IgD-negative memory B cell (primary cell): ENCODE results near the gene LIMCH1. TPM values are rescaled to one million over a fixed set of nuclear protein-coding genes. Genes with fewer than 3 reads are reported as not detected.
A peak's percentile ranks its signal among the peaks of the same experiment; 100 is the strongest.
"Not testable (repeated sequence)": the region's sequence is repeated elsewhere in the genome, so short reads cannot be mapped to it uniquely, and the experiment has no call there.

Source experiments
- H3K27ac Mint-ChIP-seq, 3 donors: one replicate each; pipeline ENCODE4 v1.8.0; 2020 to 2022; ENCODE audit warnings: mild to moderate bottlenecking in 3 of 3, mixed read lengths in 3 of 3, moderate library complexity in 1 of 3
- H3K27me3 Mint-ChIP-seq: one replicate; pipeline ENCODE4 v1.8.0; 2021; ENCODE audit warnings: mixed read lengths
- H3K36me3 Mint-ChIP-seq: one replicate; pipeline ENCODE4 v1.8.0; 2020; ENCODE audit warnings: mild to moderate bottlenecking, mixed read lengths
- H3K4me1 Mint-ChIP-seq, 3 donors: one replicate each; pipeline ENCODE4 v1.8.0; 2020 to 2022; ENCODE audit warnings: mixed read lengths in 3 of 3, mild to moderate bottlenecking in 1 of 3
- H3K4me3 Mint-ChIP-seq, 4 donors: one replicate each; pipeline ENCODE4 v1.8.0; 2020 to 2022; ENCODE audit warnings: mild to moderate bottlenecking in 4 of 4, mixed read lengths in 4 of 4, moderate library complexity in 3 of 4
- H3K9me3 Mint-ChIP-seq, 3 donors: one replicate each; pipeline ENCODE4 v1.8.0; 2020 to 2021; ENCODE audit warnings: mixed read lengths in 3 of 3, mild to moderate bottlenecking in 1 of 3
- polyA plus RNA-seq: library from polyadenylated mRNA; unstranded; fragments of 300-500 nt; fragmentation: Illumina TruSeq; gene quantifications from one replicate; pipeline ENCODE4 v1.2.3, GENCODE V29; 2021

LIMCH1 gene
- polyA plus RNA-seq, 1 donor from 2014 or later, result not detected

- peaks cover 1 to 5% (median 5%) of the 10 kb centered on the region in 3 donors for H3K9me3 Mint-ChIP-seq
- H3K27me3 Mint-ChIP-seq, result peaks cover 5% of the 10 kb centered on the region
- no peaks in the 10 kb centered on the region for H3K4me1 Mint-ChIP-seq
- peaks cover 1% of the 10 kb centered on the region for H3K36me3 Mint-ChIP-seq
- H3K27ac Mint-ChIP-seq, result no peak overlapping the region
- no peak overlapping the region for H3K4me3 Mint-ChIP-seq
Measured at GRCh38 chr4:41620594-41621256, 82.8 kb downstream of the LIMCH1 start.

GRCh38 chr4:41622787-41623186 lies 84.8 kb downstream of the LIMCH1 start:
- Mint-ChIP-seq H3K27me3 (peaks cover 3% of the 10 kb centered on the region), H3K9me3 (peaks cover 1 to 5% (median 5%) of the 10 kb centered on the region in 3 donors), H3K4me3 (no peak overlapping the region), H3K36me3 (peaks cover 1% of the 10 kb centered on the region), H3K27ac (no peak overlapping the region), H3K4me1 (no peaks in the 10 kb centered on the region)

- peaks cover 0 to 5% (median 1%) of the 10 kb centered on the region in 3 donors for H3K9me3 Mint-ChIP-seq
Measured at GRCh38 chr4:41624765-41625164, 86.8 kb downstream of the LIMCH1 start.

GRCh38 chr4:41625531-41625930 lies 87.6 kb downstream of the LIMCH1 start:
- H3K36me3 Mint-ChIP-seq, result peaks cover 1% of the 10 kb centered on the region
- no peak overlapping the region for H3K27ac Mint-ChIP-seq
- H3K4me3 Mint-ChIP-seq, result no peak overlapping the region
- no peaks in the 10 kb centered on the region for H3K4me1 Mint-ChIP-seq
- peaks cover 1% of the 10 kb centered on the region for H3K27me3 Mint-ChIP-seq
- H3K9me3 Mint-ChIP-seq, result peaks cover 0 to 3% (median 1%) of the 10 kb centered on the region in 3 donors

More at GRCh38 chr4:41624765-41625164, 86.8 kb downstream of the LIMCH1 start:
- H3K4me1 Mint-ChIP-seq, result no peaks in the 10 kb centered on the region
- peaks cover 3% of the 10 kb centered on the region for H3K27me3 Mint-ChIP-seq
- H3K27ac Mint-ChIP-seq, result no peak overlapping the region
- H3K4me3 Mint-ChIP-seq, result no peak overlapping the region
- H3K36me3 Mint-ChIP-seq, result peaks cover 1% of the 10 kb centered on the region

- Mint-ChIP-seq H3K36me3 (no peaks in the 10 kb centered on the region), H3K4me3 (no peak overlapping the region), H3K27ac (no peak overlapping the region), H3K9me3 (no peaks in the 10 kb centered on the region), H3K4me1 (no peaks in the 10 kb centered on the region), H3K27me3 (peaks cover 1% of the 10 kb centered on the region)
Measured at GRCh38 chr4:41628936-41629335, 91.0 kb downstream of the LIMCH1 start.

GRCh38 chr4:41631523-41631922 lies 93.6 kb downstream of the LIMCH1 start:
- Mint-ChIP-seq H3K36me3 (no peaks in the 10 kb centered on the region), H3K4me1 (no peaks in the 10 kb centered on the region), H3K27ac (no peak overlapping the region), H3K9me3 (no peaks in the 10 kb centered on the region), H3K4me3 (no peak overlapping the region), H3K27me3 (no peaks in the 10 kb centered on the region)

- no peaks in the 10 kb centered on the region for H3K36me3 Mint-ChIP-seq
- no peaks in the 10 kb centered on the region for H3K4me1 Mint-ChIP-seq
- H3K4me3 Mint-ChIP-seq, result no peak overlapping the region
- H3K27me3 Mint-ChIP-seq, result no peaks in the 10 kb centered on the region
- H3K27ac Mint-ChIP-seq, result no peak overlapping the region
- H3K9me3 Mint-ChIP-seq, result no peaks in the 10 kb centered on the region
Measured at GRCh38 chr4:41632481-41633073, 94.6 kb downstream of the LIMCH1 start.

GRCh38 chr4:41633321-41633720 lies 95.4 kb downstream of the LIMCH1 start:
- no peaks in the 10 kb centered on the region for H3K4me1 Mint-ChIP-seq
- H3K27ac Mint-ChIP-seq, result no peak overlapping the region
- H3K36me3 Mint-ChIP-seq, result no peaks in the 10 kb centered on the region
- H3K27me3 Mint-ChIP-seq, result no peaks in the 10 kb centered on the region
- no peak overlapping the region for H3K4me3 Mint-ChIP-seq
- no peaks in the 10 kb centered on the region for H3K9me3 Mint-ChIP-seq

GRCh38 chr4:41635441-41635840 lies 97.5 kb downstream of the LIMCH1 start:
- H3K27ac Mint-ChIP-seq, result no peak overlapping the region
- no peak overlapping the region for H3K4me3 Mint-ChIP-seq
- H3K36me3 Mint-ChIP-seq, result no peaks in the 10 kb centered on the region
- no peaks in the 10 kb centered on the region for H3K27me3 Mint-ChIP-seq
- no peaks in the 10 kb centered on the region for H3K4me1 Mint-ChIP-seq
- peaks cover 0 to 2% (median 0%) of the 10 kb centered on the region in 3 donors for H3K9me3 Mint-ChIP-seq

- Mint-ChIP-seq H3K4me3 (no peak overlapping the region), H3K36me3 (no peaks in the 10 kb centered on the region), H3K4me1 (no peaks in the 10 kb centered on the region), H3K27me3 (peaks cover 5% of the 10 kb centered on the region), H3K27ac (no peak overlapping the region), H3K9me3 (peaks cover 0 to 2% (median 0%) of the 10 kb centered on the region in 3 donors)
Measured at GRCh38 chr4:41638203-41638602, 100.2 kb downstream of the LIMCH1 start.

GRCh38 chr4:41638866-41639265 lies 100.9 kb downstream of the LIMCH1 start:
- H3K36me3 Mint-ChIP-seq, result no peaks in the 10 kb centered on the region

GRCh38 chr4:41639291-41639690 lies 101.3 kb downstream of the LIMCH1 start:
- no peaks in the 10 kb centered on the region for H3K36me3 Mint-ChIP-seq
- peak overlapping the region in 1 of 4 donors; percentile 17 for H3K4me3 Mint-ChIP-seq
- peaks cover 0 to 2% (median 0%) of the 10 kb centered on the region in 3 donors for H3K9me3 Mint-ChIP-seq
- peaks cover 7% of the 10 kb centered on the region for H3K27me3 Mint-ChIP-seq
- H3K4me1 Mint-ChIP-seq, result no peaks in the 10 kb centered on the region
- no peak overlapping the region for H3K27ac Mint-ChIP-seq

More at GRCh38 chr4:41638866-41639265, 100.9 kb downstream of the LIMCH1 start:
- Mint-ChIP-seq H3K4me1 (no peaks in the 10 kb centered on the region), H3K27me3 (peaks cover 5% of the 10 kb centered on the region), H3K27ac (no peak overlapping the region), H3K9me3 (peaks cover 0 to 2% (median 0%) of the 10 kb centered on the region in 3 donors), H3K4me3 (no peak overlapping the region)

GRCh38 chr4:41640906-41641305 lies 102.9 kb downstream of the LIMCH1 start:
- Mint-ChIP-seq H3K9me3 (peaks cover 0 to 2% (median 0%) of the 10 kb centered on the region in 3 donors), H3K4me1 (no peaks in the 10 kb centered on the region), H3K4me3 (no peak overlapping the region), H3K27me3 (peaks cover 18% of the 10 kb centered on the region), H3K36me3 (no peaks in the 10 kb centered on the region), H3K27ac (no peak overlapping the region)

- H3K36me3 Mint-ChIP-seq, H3K9me3 Mint-ChIP-seq, H3K4me1 Mint-ChIP-seq, H3K27ac Mint-ChIP-seq, H3K4me3 Mint-ChIP-seq: not testable (repeated sequence)
- H3K27me3 Mint-ChIP-seq, result peaks cover 18% of the 10 kb centered on the region
Measured at GRCh38 chr4:41642746-41643145, 104.8 kb downstream of the LIMCH1 start.

- peaks cover 0 to 2% (median 0%) of the 10 kb centered on the region in 3 donors for H3K9me3 Mint-ChIP-seq
- no peak overlapping the region for H3K27ac Mint-ChIP-seq
- peaks cover 18% of the 10 kb centered on the region for H3K27me3 Mint-ChIP-seq
- H3K36me3 Mint-ChIP-seq, result no peaks in the 10 kb centered on the region
- no peaks in the 10 kb centered on the region for H3K4me1 Mint-ChIP-seq
- no peak overlapping the region for H3K4me3 Mint-ChIP-seq
Measured at GRCh38 chr4:41643331-41643730, 105.4 kb downstream of the LIMCH1 start.
